Activated CD4-positive, alpha-beta T cell treated with anti-CD3 and anti-CD28 coated beads for 36 hours (primary cell): Measurements from ENCODE around the gene KMT2B. TPM values are rescaled to one million over a fixed set of nuclear protein-coding genes. Genes with fewer than 3 reads are reported as not detected.

Source experiments
- ATAC-seq: fragments of 200-7000 bp; cut with Tn5 transposase; one replicate; pipeline ENCODE4 v1.10.0; 2021; ENCODE audit warnings: mild to moderate bottlenecking, moderate library complexity
- CTCF ChIA-PET: fragments of 350-600 bp; sonication (Branson Sonifier 250); formaldehyde crosslinking; loops from one replicate; lab custom pipeline; 2021; ENCODE audit warnings: antibody characterized with exemption; lab: Charles Lee
- POLR2A ChIA-PET: fragments of 350-600 bp; sonication (Branson Sonifier 250); formaldehyde crosslinking; loops from one replicate; lab custom pipeline; 2021; ENCODE audit warnings: antibody characterized with exemption, inconsistent platforms; lab: Charles Lee
- DNase-seq: peaks from one replicate; pipeline ENCODE4 v3.0.0-alpha.2; 2020
- H3K27ac Mint-ChIP-seq: one replicate; pipeline ENCODE4 v1.8.0; 2021; ENCODE audit warnings: mixed read lengths
- H3K27me3 Mint-ChIP-seq: one replicate; pipeline ENCODE4 v1.8.0; 2021; ENCODE audit warnings: mixed read lengths
- H3K36me3 Mint-ChIP-seq: one replicate; pipeline ENCODE4 v1.8.0; 2021; ENCODE audit warnings: low read depth, mixed read lengths
- H3K4me1 Mint-ChIP-seq: one replicate; pipeline ENCODE4 v1.8.0; 2021; ENCODE audit warnings: mixed read lengths
- H3K4me3 Mint-ChIP-seq: one replicate; pipeline ENCODE4 v1.8.0; 2021; ENCODE audit warnings: mild to moderate bottlenecking, moderate library complexity, mixed read lengths
- H3K9me3 Mint-ChIP-seq: one replicate; pipeline ENCODE4 v1.8.0; 2021; ENCODE audit warnings: low read depth, mixed read lengths
- intact Hi-C, 2 experiments: fragments of 100-400 bp; cut with DNase I in 1 of 2; cut with micrococcal nuclease in 1 of 2; formaldehyde crosslinking; loops; one replicate each; pipeline versions ENCODE4 v1.14.2 to v1.15.1; 2022 to 2024; cut with DNase I, micrococcal nuclease
- total RNA-seq, 2 experiments: library from RNA; stranded (reverse); gene quantifications; one replicate each; pipeline ENCODE4 v1.2.3, GENCODE V29; 2021

Gene KMT2B
- total RNA-seq, 2 experiments from 2014 or later = 48.6 to 49.4 TPM

GRCh38 chr19:35733180-35734125, 15.7 kb downstream of the KMT2B start:
- ChIA-PET POLR2A (no interaction called here), CTCF (no interaction called here)
- H3K4me3 Mint-ChIP-seq = no peak overlapping the region
- no peaks in the 10 kb centered on the region for H3K4me1 Mint-ChIP-seq
- intact Hi-C loops = no loop called here
- H3K36me3 Mint-ChIP-seq = peaks cover 53% of the 10 kb centered on the region
- ATAC-seq (no peak), DNase-seq (no peak)
- no peaks in the 10 kb centered on the region for H3K27me3 Mint-ChIP-seq
- peak overlapping the region; percentile 4 for H3K27ac Mint-ChIP-seq
- H3K9me3 Mint-ChIP-seq = no peaks in the 10 kb centered on the region

- H3K36me3 Mint-ChIP-seq = peaks cover 49% of the 10 kb centered on the region
- CTCF ChIA-PET = no interaction called here
- H3K27ac Mint-ChIP-seq = no peak overlapping the region
These were observed 16.5 kb downstream of the KMT2B start for GRCh38 chr19:35734273-35734672.

GRCh38 chr19:35734889-35735288, 17.1 kb downstream of the KMT2B start:
- peak overlapping the region; percentile 14 for H3K27ac Mint-ChIP-seq
- POLR2A ChIA-PET = no interaction called here
- peaks cover 45% of the 10 kb centered on the region for H3K36me3 Mint-ChIP-seq

More at GRCh38 chr19:35734273-35734672, 16.5 kb downstream of the KMT2B start:
- H3K4me3 Mint-ChIP-seq = no peak overlapping the region
- POLR2A ChIA-PET = no interaction called here
- intact Hi-C loops = no loop called here
- no peaks in the 10 kb centered on the region for H3K4me1 Mint-ChIP-seq
- no peaks in the 10 kb centered on the region for H3K27me3 Mint-ChIP-seq
- no peak for ATAC-seq
- no peaks in the 10 kb centered on the region for H3K9me3 Mint-ChIP-seq
- no peak for DNase-seq

GRCh38 chr19:35736913-35737886, 19.4 kb downstream of the KMT2B start:
- no peaks in the 10 kb centered on the region for H3K27me3 Mint-ChIP-seq
- POLR2A ChIA-PET = interaction anchor here (1.4 kb wide), 1 partner anchor 35 kb away, joined by 6 read pairs; no protein-coding TSS in a partner anchor
- peaks cover 5% of the 10 kb centered on the region for H3K4me1 Mint-ChIP-seq
- no peak for ATAC-seq
- H3K4me3 Mint-ChIP-seq = no peak overlapping the region
- DNase-seq = peak; percentile 62
- no peaks in the 10 kb centered on the region for H3K9me3 Mint-ChIP-seq
- H3K27ac Mint-ChIP-seq = peak overlapping the region; percentile 52
- CTCF ChIA-PET = interaction anchor here (0.6 to 1.9 kb wide), 10 partner anchors 11 to 170 kb away, joined by 3 to 6 read pairs (median 3); partner anchors contain the start of gene LIN37
- H3K36me3 Mint-ChIP-seq = peaks cover 36% of the 10 kb centered on the region
- intact Hi-C loops = no loop called here

More at GRCh38 chr19:35734889-35735288, 17.1 kb downstream of the KMT2B start:
- no peak for ATAC-seq
- Mint-ChIP-seq H3K4me3 (no peak overlapping the region), H3K4me1 (peaks cover 3% of the 10 kb centered on the region), H3K9me3 (no peaks in the 10 kb centered on the region), H3K27me3 (no peaks in the 10 kb centered on the region)
- CTCF ChIA-PET = no interaction called here
- intact Hi-C loops = no loop called here
- no peak for DNase-seq

GRCh38 chr19:35738021-35738886, 20.5 kb downstream of the KMT2B start:
- Mint-ChIP-seq H3K27me3 (no peaks in the 10 kb centered on the region), H3K4me1 (peaks cover 13% of the 10 kb centered on the region), H3K36me3 (peaks cover 44% of the 10 kb centered on the region), H3K27ac (peak overlapping the region; percentile 45), H3K4me3 (no peak overlapping the region), H3K9me3 (no peaks in the 10 kb centered on the region)
- intact Hi-C loops = no loop called here
- ATAC-seq (no peak), DNase-seq (no peak)
- CTCF ChIA-PET = interaction anchor here (0.6 to 1.9 kb wide), 5 partner anchors 18 to 168 kb away, joined by 3 to 6 read pairs (median 4); no protein-coding TSS in a partner anchor
- POLR2A ChIA-PET = interaction anchor here (1.4 kb wide), 1 partner anchor 36 kb away, joined by 6 read pairs; no protein-coding TSS in a partner anchor

GRCh38 chr19:35738887-35739229, 21.1 kb downstream of the KMT2B start:
- Mint-ChIP-seq H3K27ac (peak overlapping the region; percentile 45), H3K9me3 (no peaks in the 10 kb centered on the region), H3K4me1 (peaks cover 19% of the 10 kb centered on the region), H3K27me3 (no peaks in the 10 kb centered on the region), H3K4me3 (no peak overlapping the region), H3K36me3 (peaks cover 45% of the 10 kb centered on the region)
- ChIA-PET POLR2A (interaction anchor here (0.6 kb wide), 1 partner anchor 20 kb away, joined by 3 read pairs; no protein-coding TSS in a partner anchor), CTCF (interaction anchor here (2.2 kb wide), 1 partner anchor 26 kb away, joined by 14 read pairs; no protein-coding TSS in a partner anchor)
- ATAC-seq (no peak), DNase-seq (no peak)
- intact Hi-C loops = no loop called here

GRCh38 chr19:35739275-35740107, 21.7 kb downstream of the KMT2B start:
- ChIA-PET POLR2A (interaction anchor here (0.6 to 1.3 kb wide), 3 partner anchors 9 to 37 kb away, joined by 3 read pairs; no protein-coding TSS in a partner anchor), CTCF (interaction anchor here (0.6 to 2.2 kb wide), 5 partner anchors 12 to 275 kb away, joined by 3 to 14 read pairs (median 4); partner anchors contain the start of gene ALKBH6)
- ATAC-seq = no peak
- Mint-ChIP-seq H3K4me1 (peaks cover 25% of the 10 kb centered on the region), H3K4me3 (peak overlapping the region; percentile 82), H3K27me3 (no peaks in the 10 kb centered on the region), H3K27ac (no peak overlapping the region), H3K36me3 (peaks cover 47% of the 10 kb centered on the region), H3K9me3 (no peaks in the 10 kb centered on the region)
- no peak for DNase-seq
- intact Hi-C loops = loop anchor here (1.0 to 10.0 kb wide), 14 partner anchors 19 to 595 kb away; partner anchors contain the start of genes APLP1 (in 1 of the 2), ARHGAP33 (in 1 of the 2), ETV2 (in 1 of the 2) and FXYD7 (in 1 of the 2)

GRCh38 chr19:35740108-35740422, 22.3 kb downstream of the KMT2B start:
- ATAC-seq = peak; percentile 1
- no peaks in the 10 kb centered on the region for H3K9me3 Mint-ChIP-seq
- peaks cover 26% of the 10 kb centered on the region for H3K4me1 Mint-ChIP-seq
- H3K27me3 Mint-ChIP-seq = no peaks in the 10 kb centered on the region
- ChIA-PET POLR2A (interaction anchor here (0.6 to 1.3 kb wide), 8 partner anchors 10 to 50 kb away, joined by 3 to 6 read pairs (median 4); no protein-coding TSS in a partner anchor), CTCF (interaction anchor here (0.6 to 2.2 kb wide), 8 partner anchors 9 to 274 kb away, joined by 3 to 14 read pairs (median 3); partner anchors contain the start of genes ALKBH6 and HAUS5)
- intact Hi-C loops = loop anchor here (1.0 to 10.0 kb wide), 14 partner anchors 18 to 595 kb away; partner anchors contain the start of genes APLP1 (in 1 of the 2), ARHGAP33 (in 1 of the 2), ETV2 (in 1 of the 2) and FXYD7 (in 1 of the 2)
- peak overlapping the region; percentile 82 for H3K4me3 Mint-ChIP-seq
- peaks cover 52% of the 10 kb centered on the region for H3K36me3 Mint-ChIP-seq
- no peak overlapping the region for H3K27ac Mint-ChIP-seq
- no peak for DNase-seq
